ENCODE data around the gene NKX6-2.

DNA sequence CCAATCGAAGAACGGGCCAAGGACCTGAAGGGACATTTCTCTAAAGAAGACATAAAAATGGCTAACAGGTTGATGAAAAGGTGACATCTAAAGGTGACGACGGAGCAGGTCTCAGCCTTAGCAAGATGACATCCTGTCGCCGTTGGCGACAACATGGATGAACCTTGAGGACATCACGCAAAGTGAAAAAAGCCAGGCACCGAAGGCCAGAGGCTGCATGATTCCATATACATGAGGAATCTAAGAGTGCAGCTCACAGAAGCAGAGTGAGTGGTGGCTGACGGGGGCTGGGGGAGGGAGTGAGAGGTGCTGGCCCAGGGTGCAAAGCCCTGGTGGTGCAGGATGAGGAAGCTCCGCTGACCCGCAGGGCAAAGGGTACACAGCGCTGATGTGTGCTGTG, 34.1 kb upstream of the NKX6-2 start:
- TF ChIP-seq, protein P1, sequence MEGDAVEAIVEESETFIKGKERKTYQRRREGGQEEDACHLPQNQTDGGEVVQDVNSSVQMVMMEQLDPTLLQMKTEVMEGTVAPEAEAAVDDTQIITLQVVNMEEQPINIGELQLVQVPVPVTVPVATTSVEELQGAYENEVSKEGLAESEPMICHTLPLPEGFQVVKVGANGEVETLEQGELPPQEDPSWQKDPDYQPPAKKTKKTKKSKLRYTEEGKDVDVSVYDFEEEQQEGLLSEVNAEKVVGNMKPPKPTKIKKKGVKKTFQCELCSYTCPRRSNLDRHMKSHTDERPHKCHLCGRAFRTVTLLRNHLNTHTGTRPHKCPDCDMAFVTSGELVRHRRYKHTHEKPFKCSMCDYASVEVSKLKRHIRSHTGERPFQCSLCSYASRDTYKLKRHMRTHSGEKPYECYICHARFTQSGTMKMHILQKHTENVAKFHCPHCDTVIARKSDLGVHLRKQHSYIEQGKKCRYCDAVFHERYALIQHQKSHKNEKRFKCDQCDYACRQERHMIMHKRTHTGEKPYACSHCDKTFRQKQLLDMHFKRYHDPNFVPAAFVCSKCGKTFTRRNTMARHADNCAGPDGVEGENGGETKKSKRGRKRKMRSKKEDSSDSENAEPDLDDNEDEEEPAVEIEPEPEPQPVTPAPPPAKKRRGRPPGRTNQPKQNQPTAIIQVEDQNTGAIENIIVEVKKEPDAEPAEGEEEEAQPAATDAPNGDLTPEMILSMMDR (tag by site-specific recombination; IDR thresholded peaks at IDR 0.05) = no peak
- TF ChIP-seq SP2 (tag by site-specific recombination; IDR thresholded peaks at IDR 0.05) (no peak), ZNF366 (tag by site-specific recombination; conservative IDR thresholded peaks at IDR 0.05) (no peak), ZEB2 (tag by site-specific recombination; IDR thresholded peaks at IDR 0.05) (no peak), ZBTB17 (tag by site-specific recombination; IDR thresholded peaks at IDR 0.05) (no peak), MEIS1 (CRISPR knock-in tag; IDR thresholded peaks at IDR 0.05; ENCODE audit: borderline replicate concordance) (no peak), GLI2 (tag by site-specific recombination; IDR thresholded peaks at IDR 0.05; ENCODE audit: borderline replicate concordance, low read depth) (no peak), ZNF292 (tag by site-specific recombination; IDR thresholded peaks at IDR 0.05; ENCODE audit: borderline replicate concordance, low read depth) (no peak), TCF7L2 (IDR thresholded peaks at IDR 0.05; ENCODE audit: borderline replicate concordance, low read depth, low read length) (no peak), ZNF248 (tag by site-specific recombination; IDR thresholded peaks at IDR 0.05) (no peak)
- TF ChIP-seq, protein P2, sequence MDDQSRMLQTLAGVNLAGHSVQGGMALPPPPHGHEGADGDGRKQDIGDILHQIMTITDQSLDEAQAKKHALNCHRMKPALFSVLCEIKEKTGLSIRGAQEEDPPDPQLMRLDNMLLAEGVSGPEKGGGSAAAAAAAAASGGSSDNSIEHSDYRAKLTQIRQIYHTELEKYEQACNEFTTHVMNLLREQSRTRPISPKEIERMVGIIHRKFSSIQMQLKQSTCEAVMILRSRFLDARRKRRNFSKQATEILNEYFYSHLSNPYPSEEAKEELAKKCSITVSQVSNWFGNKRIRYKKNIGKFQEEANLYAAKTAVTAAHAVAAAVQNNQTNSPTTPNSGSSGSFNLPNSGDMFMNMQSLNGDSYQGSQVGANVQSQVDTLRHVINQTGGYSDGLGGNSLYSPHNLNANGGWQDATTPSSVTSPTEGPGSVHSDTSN (CRISPR knock-in tag; IDR thresholded peaks at IDR 0.05) = no peak
- TF ChIP-seq, protein P3, sequence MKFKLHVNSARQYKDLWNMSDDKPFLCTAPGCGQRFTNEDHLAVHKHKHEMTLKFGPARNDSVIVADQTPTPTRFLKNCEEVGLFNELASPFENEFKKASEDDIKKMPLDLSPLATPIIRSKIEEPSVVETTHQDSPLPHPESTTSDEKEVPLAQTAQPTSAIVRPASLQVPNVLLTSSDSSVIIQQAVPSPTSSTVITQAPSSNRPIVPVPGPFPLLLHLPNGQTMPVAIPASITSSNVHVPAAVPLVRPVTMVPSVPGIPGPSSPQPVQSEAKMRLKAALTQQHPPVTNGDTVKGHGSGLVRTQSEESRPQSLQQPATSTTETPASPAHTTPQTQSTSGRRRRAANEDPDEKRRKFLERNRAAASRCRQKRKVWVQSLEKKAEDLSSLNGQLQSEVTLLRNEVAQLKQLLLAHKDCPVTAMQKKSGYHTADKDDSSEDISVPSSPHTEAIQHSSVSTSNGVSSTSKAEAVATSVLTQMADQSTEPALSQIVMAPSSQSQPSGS (tag by site-specific recombination; IDR thresholded peaks at IDR 0.05; ENCODE audit: low read depth) = no peak

All from HEK293 (cell line).